GM12891 (cell line): ENCODE data around the gene FIZ1.
"Not testable (repeated sequence)": the region's sequence is repeated elsewhere in the genome, so short reads cannot be mapped to it uniquely, and the experiment has no call there.

Experiments used
- DNase-seq: peaks from one replicate; pipeline ENCODE4 v3.0.0; 2011; ENCODE audit warnings: low spot score; ENCODE audit not compliant: insufficient read length
- FAIRE-seq: peaks from 2 replicates; lab custom pipeline; 2011; peaks lifted over from hg19 to GRCh38; lab: Jason Lieb, UNC
- PAX5 ChIP-seq: IDR thresholded peaks from 2 replicates; pipeline ENCODE4 v1.6.1; 2011; ENCODE audit warnings: low read length, moderate library complexity, mild to moderate bottlenecking; ENCODE audit not compliant: insufficient read depth, severe bottlenecking
- POLR2A ChIP-seq: IDR thresholded peaks from 2 replicates; pipeline ENCODE4 v1.6.1; 2011; ENCODE audit warnings: low read depth, low read length, control low read depth
- POLR2AphosphoS5 ChIP-seq: IDR thresholded peaks from 2 replicates; pipeline ENCODE4 v1.6.1; 2011; ENCODE audit warnings: low read depth, low read length, control low read depth
- POU2F2 ChIP-seq: IDR thresholded peaks from 2 replicates; pipeline ENCODE4 v1.6.1; 2011; ENCODE audit warnings: low read depth, mild to moderate bottlenecking, control low read depth, low read length, moderate library complexity
- SPI1 ChIP-seq: IDR thresholded peaks from 2 replicates; pipeline ENCODE4 v1.6.1; 2011; ENCODE audit warnings: low read depth, low read length, control low read depth
- TAF1 ChIP-seq: IDR thresholded peaks from 2 replicates; pipeline ENCODE4 v1.6.1; 2011; ENCODE audit warnings: low read depth, low read length, control low read depth

The FIZ1 gene

GRCh38 chr19:55588738-55589137, 10.6 kb downstream of the FIZ1 start:
- TF ChIP-seq PAX5 = no peak
- no peak for TF ChIP-seq TAF1
- TF ChIP-seq POLR2A = no peak
- TF ChIP-seq SPI1 = no peak
- TF ChIP-seq POLR2AphosphoS5 = no peak
- no peak for TF ChIP-seq POU2F2
- DNase-seq (no peak), FAIRE-seq (no peak)

- no peak for TF ChIP-seq POU2F2
- TF ChIP-seq SPI1 = no peak
- no peak for TF ChIP-seq POLR2AphosphoS5
- no peak for TF ChIP-seq PAX5
- FAIRE-seq (peak; percentile 94), DNase-seq (peak; percentile 94)
These were observed 12.2 kb downstream of the FIZ1 start for GRCh38 chr19:55586976-55587668.

GRCh38 chr19:55585658-55586339, 13.5 kb downstream of the FIZ1 start:
- FAIRE-seq (no peak), DNase-seq (no peak)
- TF ChIP-seq POLR2A (no peak), POLR2AphosphoS5 (no peak), PAX5 (no peak), POU2F2 (no peak), TAF1 (no peak), SPI1 (no peak)

- DNase-seq = no peak
- no peak for TF ChIP-seq POLR2A
- TF ChIP-seq SPI1 = no peak
- TF ChIP-seq POU2F2 = no peak
- no peak for TF ChIP-seq PAX5
- no peak for TF ChIP-seq POLR2AphosphoS5
- no peak for TF ChIP-seq TAF1
- FAIRE-seq = no peak
These were observed 14.4 kb downstream of the FIZ1 start for GRCh38 chr19:55584871-55585270.

GRCh38 chr19:55583897-55584296, 15.4 kb downstream of the FIZ1 start:
- FAIRE-seq, DNase-seq: not testable (repeated sequence)

- FAIRE-seq = not testable (repeated sequence)
These were observed 17.0 kb downstream of the FIZ1 start for GRCh38 chr19:55582284-55582683.

GRCh38 chr19:55581823-55582223, 17.5 kb downstream of the FIZ1 start:
- no peak for DNase-seq
- no peak for TF ChIP-seq PAX5
- no peak for TF ChIP-seq POU2F2
- TF ChIP-seq SPI1 = no peak
- TF ChIP-seq TAF1 = no peak
- TF ChIP-seq POLR2A = no peak
- TF ChIP-seq POLR2AphosphoS5 = no peak
- FAIRE-seq = no peak

More at GRCh38 chr19:55582284-55582683, 17.0 kb downstream of the FIZ1 start:
- DNase-seq = not testable (repeated sequence)

GRCh38 chr19:55581145-55581822, 18.0 kb downstream of the FIZ1 start:
- DNase-seq = no peak
- TF ChIP-seq SPI1 = no peak
- no peak for TF ChIP-seq TAF1
- no peak for TF ChIP-seq POLR2A
- no peak for TF ChIP-seq POU2F2
- no peak for TF ChIP-seq PAX5
- peak; percentile 72 for FAIRE-seq

GRCh38 chr19:55580628-55581144, 18.6 kb downstream of the FIZ1 start, which contains the start of gene ZNF579:
Gene ZNF579 (minus strand): TSS chr19:55580848. CDS start chr19:55579639, 1,209 bp downstream.
- peak; percentile 88 for DNase-seq
- peak; percentile 85 for FAIRE-seq
- TF ChIP-seq POU2F2 = peak; percentile 43; the same call in 1 of the 2 replicates
- 0 out of 2 replicates have a peak, but pooled peaks have one; percentile 42 for TF ChIP-seq POLR2A
- no peak for TF ChIP-seq SPI1
